Measurements from ENCODE around the gene NVL. TPM values are rescaled to one million over a fixed set of nuclear protein-coding genes. Genes with fewer than 3 reads are reported as not detected.

NVL gene
- total RNA-seq, 1 experiment from 2014 or later, result 33.4 TPM

- TF ChIP-seq AR (CRISPR knock-in tag; IDR thresholded peaks at IDR 0.05) (no peak), MXD4 (CRISPR knock-in tag; IDR thresholded peaks at IDR 0.05; ENCODE audit: borderline replicate concordance) (no peak), E2F1 (CRISPR knock-in tag; IDR thresholded peaks at IDR 0.05) (no peak), ZNF317 (CRISPR knock-in tag; IDR thresholded peaks at IDR 0.05; ENCODE audit: borderline replicate concordance, low read depth) (no peak), PREB (CRISPR knock-in tag; IDR thresholded peaks at IDR 0.05; ENCODE audit: borderline replicate concordance) (no peak), USF2 (CRISPR knock-in tag; IDR thresholded peaks at IDR 0.05) (no peak), ZNF396 (CRISPR knock-in tag; IDR thresholded peaks at IDR 0.05; ENCODE audit: borderline replicate concordance) (no peak), ZMAT4 (CRISPR knock-in tag; IDR thresholded peaks at IDR 0.05) (no peak)
These were observed 131.4 kb downstream of the NVL start (continued) for GRCh38 chr1:224198572-224198971.

- ChIA-PET POLR2A (no interaction called here), CTCF (no interaction called here)
- H3K27ac Mint-ChIP-seq, result no peak overlapping the region
- no peak for ATAC-seq
- H3K9me3 Mint-ChIP-seq, result peaks cover 7% of the 10 kb centered on the region; the same call in 1 of the 2 replicates
- peaks cover 9% of the 10 kb centered on the region for H3K4me1 Mint-ChIP-seq
- H3K36me3 Mint-ChIP-seq, result peaks cover 19% of the 10 kb centered on the region
- no peaks in the 10 kb centered on the region for H3K27me3 Mint-ChIP-seq (ENCODE audit: low read depth)
- H3K4me3 Mint-ChIP-seq, result no peak overlapping the region
- TF ChIP-seq ZMAT4 (CRISPR knock-in tag; IDR thresholded peaks at IDR 0.05), result no peak
- TF ChIP-seq NR3C1 (CRISPR knock-in tag; conservative IDR thresholded peaks at IDR 0.05; ENCODE audit: low read depth), result no peak
- no peak for TF ChIP-seq GRHL2 (CRISPR knock-in tag; IDR thresholded peaks at IDR 0.05; ENCODE audit: insufficient replicate concordance, severe bottlenecking)
- TF ChIP-seq USF2 (CRISPR knock-in tag; IDR thresholded peaks at IDR 0.05), result no peak
- no peak for TF ChIP-seq PRRX2 (CRISPR knock-in tag; IDR thresholded peaks at IDR 0.05)
- TF ChIP-seq ESRRA (CRISPR knock-in tag; IDR thresholded peaks at IDR 0.05; ENCODE audit: borderline replicate concordance), result no peak
- no peak for TF ChIP-seq PREB (CRISPR knock-in tag; IDR thresholded peaks at IDR 0.05; ENCODE audit: borderline replicate concordance)
- DNase-seq (ENCODE audit: low spot score), result no peak
These were observed 133.0 kb downstream of the NVL start for GRCh38 chr1:224196813-224197600.

Data from WTC11 (cell line).